ENCODE measurements around the gene IGLL1.
"Not testable (repeated sequence)": the region's sequence is repeated elsewhere in the genome, so short reads cannot be mapped to it uniquely, and the experiment has no call there.

The IGLL1 gene

DNA sequence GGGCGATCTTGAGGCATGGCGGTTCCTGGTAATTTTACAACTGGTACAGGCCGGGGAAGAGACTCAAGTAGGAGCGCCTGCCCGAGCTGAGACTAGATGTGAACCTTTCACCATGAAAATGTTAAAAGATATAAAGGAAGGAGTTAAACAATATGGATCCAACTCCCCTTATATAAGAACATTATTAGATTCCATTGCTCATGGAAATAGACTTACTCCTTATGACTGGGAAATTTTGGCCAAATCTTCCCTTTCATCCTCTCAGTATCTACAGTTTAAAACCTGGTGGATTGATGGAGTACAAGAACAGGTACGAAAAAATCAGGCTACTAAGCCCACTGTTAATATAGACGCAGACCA lies 40.3 kb downstream of the IGLL1 start:
- not testable (repeated sequence) for DNase-seq

- DNase-seq, result peak; percentile 69
Observed at GRCh38 chr22:23539135-23539838, 40.8 kb downstream of the IGLL1 start.

DNA sequence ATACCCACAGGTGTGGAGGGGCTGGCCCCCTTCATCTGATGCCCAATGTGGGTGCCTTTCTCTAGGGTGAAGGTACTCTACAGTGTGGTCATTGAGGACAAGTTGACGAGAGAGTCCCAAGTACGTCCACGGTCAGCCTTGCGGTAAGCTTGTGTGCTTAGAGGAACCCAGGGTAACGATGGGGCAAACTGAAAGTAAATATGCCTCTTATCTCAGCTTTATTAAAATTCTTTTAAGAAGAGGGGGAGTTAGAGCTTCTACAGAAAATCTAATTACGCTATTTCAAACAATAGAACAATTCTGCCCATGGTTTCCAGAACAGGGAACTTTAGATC lies 41.4 kb downstream of the IGLL1 start:
- not testable (repeated sequence) for DNase-seq

GRCh38 chr22:23537830-23538695 lies 42.0 kb downstream of the IGLL1 start:
- DNase-seq, result peak; percentile 24

GRCh38 chr22:23537416-23537815 lies 42.7 kb downstream of the IGLL1 start:
- peak; percentile 18 for DNase-seq

- DNase-seq, result no peak
Observed at GRCh38 chr22:23536821-23537345, 43.2 kb downstream of the IGLL1 start.

DNA sequence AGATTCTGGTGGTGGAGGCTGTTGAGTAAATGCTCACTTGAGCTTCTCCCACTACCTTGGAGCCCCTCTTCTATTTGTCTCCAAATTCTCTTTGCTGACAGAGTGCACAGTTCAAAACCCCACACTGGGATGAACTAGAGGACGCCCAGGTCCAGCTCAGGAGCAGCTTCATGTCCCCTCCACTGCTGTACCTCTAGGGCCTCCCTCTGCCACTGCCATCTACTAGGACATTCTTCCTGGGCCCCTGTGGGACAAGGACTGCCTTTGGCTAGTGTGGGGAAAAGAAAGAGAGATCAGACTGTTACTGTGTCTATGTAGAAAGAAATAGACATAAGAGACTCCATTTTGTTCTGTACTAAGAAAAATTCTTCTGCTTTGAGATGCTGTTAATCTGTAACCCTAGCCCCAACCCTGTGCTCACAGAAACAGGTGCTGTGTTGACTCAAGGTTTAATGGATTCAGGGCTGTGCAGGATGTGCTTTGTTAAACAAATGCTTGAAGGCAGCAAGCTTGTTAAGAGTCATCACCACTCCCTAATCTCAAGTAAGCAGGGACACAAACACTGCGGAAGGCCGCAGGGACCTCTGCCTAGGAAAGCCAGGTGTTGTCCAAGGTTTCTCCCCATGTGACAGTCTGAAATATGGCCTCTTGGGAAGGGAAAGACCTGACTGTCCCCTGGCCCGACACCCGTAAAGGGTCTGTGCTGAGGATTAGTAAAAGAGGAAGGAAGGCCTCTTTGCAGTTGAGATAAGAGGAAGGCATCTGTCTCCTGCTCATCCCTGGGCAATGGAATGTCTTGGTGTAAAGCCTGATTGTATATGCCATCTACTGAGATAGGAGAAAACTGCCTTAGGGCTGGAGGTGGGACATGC lies 44.1 kb downstream of the IGLL1 start:
- DNase-seq, result peak; percentile 49

- no peak for DNase-seq
Observed at GRCh38 chr22:23534851-23535717, 45.0 kb downstream of the IGLL1 start.

DNA sequence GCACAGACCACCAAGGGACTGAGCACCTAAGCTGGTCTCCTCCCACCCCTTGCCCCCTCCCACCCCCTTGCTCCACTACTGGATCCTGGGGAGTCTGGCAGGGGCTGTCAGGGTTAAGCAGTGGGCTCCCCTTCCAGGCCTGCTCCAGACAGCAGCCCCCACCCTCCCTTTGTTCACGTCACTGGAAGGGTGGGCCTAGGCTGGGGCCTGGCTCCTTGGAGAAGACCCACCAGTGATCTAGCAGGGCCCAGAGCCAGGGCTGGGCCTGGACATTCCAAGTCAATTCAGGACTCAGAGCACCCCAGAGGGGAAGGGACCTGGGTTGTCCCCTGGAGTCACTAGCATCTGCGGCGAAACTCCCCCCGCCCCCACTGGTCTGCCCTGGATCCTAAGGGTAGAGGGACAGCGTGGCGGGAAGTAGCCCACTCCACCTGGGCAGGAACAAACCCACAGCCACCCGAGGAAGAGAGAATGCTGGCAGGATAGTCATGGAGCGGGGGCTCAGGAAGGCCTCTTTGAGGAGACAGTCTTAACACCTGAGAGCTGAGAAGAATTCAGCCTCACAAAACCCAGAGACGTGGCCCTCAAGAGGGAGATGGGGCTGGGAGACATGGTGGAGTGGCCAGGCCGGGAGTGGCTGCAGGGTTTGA lies 45.8 kb downstream of the IGLL1 start:
- DNase-seq, result no peak

DNA sequence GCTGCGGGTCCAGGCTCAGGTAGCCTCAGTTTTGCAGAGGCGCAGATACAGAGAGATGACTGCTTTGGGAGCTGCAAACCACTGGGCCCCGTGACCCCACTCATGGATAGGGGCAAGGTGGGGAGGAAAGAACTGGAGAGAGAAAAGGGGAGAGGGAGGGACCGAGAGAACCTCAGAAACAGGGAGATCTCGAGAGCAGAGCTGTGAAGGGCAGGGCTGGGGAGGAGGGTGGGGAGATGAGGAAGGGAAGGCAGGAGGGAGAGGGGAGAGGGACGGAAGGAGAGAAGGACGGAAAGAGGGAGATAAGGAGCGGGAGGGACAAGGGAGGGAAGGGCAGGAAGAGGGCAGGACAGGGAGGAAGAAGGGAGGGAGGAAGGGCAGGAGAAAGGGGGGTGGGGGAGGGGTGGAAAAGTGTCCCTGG lies 46.3 kb downstream of the IGLL1 start:
- no peak for DNase-seq

GRCh38 chr22:23533328-23533762 lies 46.7 kb downstream of the IGLL1 start:
- DNase-seq, result peak; percentile 61

- no peak for DNase-seq
Observed at GRCh38 chr22:23532731-23533130, 47.4 kb downstream of the IGLL1 start.

- no peak for DNase-seq
Observed at GRCh38 chr22:23531966-23532705, 48.0 kb downstream of the IGLL1 start.

GRCh38 chr22:23531283-23531956 lies 48.7 kb downstream of the IGLL1 start:
- no peak for DNase-seq

GRCh38 chr22:23530766-23531282 lies 49.3 kb downstream of the IGLL1 start:
- no peak for DNase-seq

DNA sequence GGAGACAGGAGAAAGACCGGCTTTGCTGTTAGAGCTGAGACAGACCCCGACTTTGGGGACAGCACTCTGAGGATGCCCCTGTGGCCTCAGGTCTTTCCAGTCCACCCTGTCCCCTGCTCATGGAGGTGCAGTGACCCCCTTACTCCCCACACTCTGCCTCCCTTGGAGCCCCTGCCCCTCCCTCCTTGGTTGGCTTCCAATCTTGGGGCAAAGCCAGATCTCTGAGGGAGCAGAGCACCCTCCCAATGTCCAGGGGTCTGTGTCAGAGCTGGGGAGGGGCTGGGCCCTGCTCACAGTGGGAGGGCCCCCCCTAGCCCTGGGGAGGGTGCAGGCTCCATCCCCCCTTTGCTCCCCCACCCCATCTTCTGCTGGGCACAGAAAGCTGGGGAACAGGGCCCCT lies 50.0 kb downstream of the IGLL1 start:
- DNase-seq, result no peak

DNA sequence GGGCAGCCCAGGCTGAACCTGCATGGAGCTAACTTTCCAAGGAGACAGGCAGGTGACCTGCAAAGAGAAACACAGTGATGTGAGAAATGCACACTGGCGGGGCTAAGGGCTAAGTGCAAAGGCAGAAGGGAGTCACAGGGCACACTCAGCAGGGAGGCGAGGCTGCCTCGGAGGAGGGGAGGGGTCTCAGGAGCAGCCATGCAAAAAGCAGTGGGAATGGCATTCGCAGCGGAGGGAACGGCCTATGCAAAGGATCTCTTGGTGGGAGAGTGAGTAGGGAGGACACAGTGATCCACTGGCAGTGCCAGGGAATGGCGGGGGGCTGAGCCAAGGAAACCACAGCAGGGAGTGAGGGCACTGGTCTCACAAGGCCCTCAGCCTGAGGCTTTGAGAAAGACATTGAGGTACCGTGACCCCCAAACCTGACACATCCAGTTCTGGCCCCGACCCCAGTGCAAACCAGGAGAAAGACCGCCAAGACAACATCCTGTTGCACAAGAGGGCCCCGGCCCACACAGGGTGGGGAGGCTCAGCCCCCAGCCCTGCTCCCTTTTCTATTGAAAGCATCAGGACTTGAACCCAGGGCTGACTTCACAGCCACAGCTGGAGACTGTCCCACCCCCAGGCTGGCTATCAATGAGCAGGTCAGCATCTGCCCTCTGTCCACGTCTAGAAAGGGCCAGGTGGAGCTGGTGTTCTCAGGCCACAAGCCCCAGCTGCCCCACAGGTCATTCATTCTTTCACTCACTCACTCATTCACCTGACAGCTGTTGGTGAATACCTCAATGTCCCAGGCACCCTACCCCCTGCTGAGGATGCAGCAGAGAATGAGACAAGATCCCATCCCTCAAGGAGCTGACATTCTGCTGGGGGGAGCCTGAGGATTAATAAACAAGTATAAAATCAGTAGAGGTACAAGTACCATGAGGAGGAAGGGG lies 50.7 kb downstream of the IGLL1 start:
- DNase-seq, result no peak

DNA sequence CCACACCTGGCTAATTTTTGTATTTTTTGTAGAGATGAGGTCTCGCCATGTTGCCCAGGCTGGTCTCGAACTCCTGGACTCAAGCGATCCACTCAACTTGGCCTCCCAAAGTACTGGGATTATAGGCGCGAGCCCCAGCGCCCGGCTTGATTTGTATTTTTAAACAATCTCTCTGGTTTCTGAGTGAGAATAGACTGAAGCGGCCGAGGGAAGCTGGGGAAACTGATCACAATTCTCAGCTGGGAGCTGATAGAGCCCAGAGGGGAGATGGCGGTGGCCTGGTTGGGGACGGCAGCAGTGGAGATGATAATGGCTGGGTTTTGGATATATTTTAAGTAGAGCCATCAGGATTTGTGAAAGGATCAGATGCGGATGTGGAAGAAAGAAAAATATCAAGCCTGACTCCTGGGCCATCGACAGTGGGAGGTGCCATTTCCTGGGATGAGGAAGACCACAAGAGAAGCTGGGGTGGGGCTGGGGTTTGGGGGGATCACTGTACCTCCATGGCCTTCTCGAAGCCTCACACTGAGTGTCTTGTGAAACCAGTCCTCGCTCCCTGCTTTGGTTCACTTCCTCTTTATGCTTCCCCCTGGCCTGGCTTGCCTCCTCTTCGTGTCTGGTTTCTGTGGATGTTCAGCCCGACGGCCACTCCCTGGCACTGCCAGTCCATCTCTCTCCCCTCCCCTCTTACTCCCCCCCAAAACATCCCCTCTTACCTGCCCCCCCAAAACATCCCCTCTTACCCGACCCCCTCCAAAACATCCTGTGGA lies 51.9 kb downstream of the IGLL1 start:
- DNase-seq, result no peak

Measured in NCI-H526 treated with DMSO at 0.1 percent for 48 hours (cell line).